Measurements from ENCODE around the gene THOP1. TPM values are rescaled to one million over a fixed set of nuclear protein-coding genes. Genes with fewer than 3 reads are reported as not detected.
"Not testable (repeated sequence)": the region's sequence is repeated elsewhere in the genome, so short reads cannot be mapped to it uniquely, and the experiment has no call there.

THOP1 gene
- total RNA-seq, 4 donors from 2014 or later, result 29.7 to 79.0 (median 58.9) TPM

GRCh38 chr19:2790557-2791271, 5.4 kb downstream of the THOP1 start:
- peak overlapping the region in 2 of 3 donors; percentile 64 to 72 for H3K27ac ChIP-seq
- 93 to 96% methylated on average over 31 to 32 of the region's 32 CpGs for WGBS, 2 donors
- peaks cover 0 to 8% of the 10 kb centered on the region in 2 donors for H3K36me3 ChIP-seq

GRCh38 chr19:2791440-2791839, 6.1 kb downstream of the THOP1 start:
- no peak overlapping the region for H3K4me3 ChIP-seq (replicated peaks in 1 of 3)
- H3K36me3 ChIP-seq, result peaks cover 0 to 8% of the 10 kb centered on the region in 2 donors
- H3K9me3 ChIP-seq, result no peaks in the 10 kb centered on the region
- peaks cover 14 to 31% of the 10 kb centered on the region in 2 donors for H3K4me1 ChIP-seq
- 88 to 93% methylated on average over 16 of the region's 16 CpGs for WGBS, 2 donors
- H3K27me3 ChIP-seq, result no peaks in the 10 kb centered on the region
- H3K27ac ChIP-seq, result peak overlapping the region; percentile 55 to 72 (median 64)
- no peak for DNase-seq
- intact Hi-C loops (cut with DNase I), result no loop called here
- TF ChIP-seq POLR2A (IDR thresholded peaks at IDR 0.05) (no peak), CTCF (IDR thresholded peaks at IDR 0.05) (no peak)

More at GRCh38 chr19:2790557-2791271, 5.4 kb downstream of the THOP1 start:
- no peak for TF ChIP-seq POLR2A (IDR thresholded peaks at IDR 0.05)
- Histone ChIP-seq H3K4me3 (replicated peaks in 1 of 3) (no peak overlapping the region), H3K4me1 (peaks cover 21 to 38% of the 10 kb centered on the region in 2 donors), H3K27me3 (no peaks in the 10 kb centered on the region), H3K9me3 (no peaks in the 10 kb centered on the region)
- DNase-seq, result no peak
- intact Hi-C loops (cut with DNase I), result no loop called here

GRCh38 chr19:2791876-2792275, 6.6 kb downstream of the THOP1 start:
- Histone ChIP-seq H3K27ac (peak overlapping the region; percentile 55 to 72 (median 64)), H3K4me1 (peaks cover 13 to 31% of the 10 kb centered on the region in 2 donors), H3K9me3 (no peaks in the 10 kb centered on the region), H3K36me3 (peaks cover 0 to 8% of the 10 kb centered on the region in 2 donors), H3K4me3 (replicated peaks in 1 of 3) (no peak overlapping the region), H3K27me3 (no peaks in the 10 kb centered on the region)
- intact Hi-C loops (cut with DNase I), result no loop called here
- 54 to 66% methylated on average over 16 of the region's 16 CpGs for WGBS, 2 donors
- peak; percentile 86 to 95 for DNase-seq
- no peak for TF ChIP-seq CTCF (IDR thresholded peaks at IDR 0.05)
- no peak for TF ChIP-seq POLR2A (IDR thresholded peaks at IDR 0.05)

- 87 to 91% methylated on average over 10 of the region's 10 CpGs for WGBS, 2 donors
- H3K27me3 ChIP-seq; DNase-seq; intact Hi-C loops (cut with DNase I); H3K4me3 ChIP-seq (replicated peaks in 1 of 3); H3K9me3 ChIP-seq: not testable (repeated sequence)
- peak overlapping the region; percentile 51 to 72 (median 64) for H3K27ac ChIP-seq
- peaks cover 0 to 12% of the 10 kb centered on the region in 2 donors for H3K36me3 ChIP-seq
- H3K4me1 ChIP-seq, result peaks cover 13 to 31% of the 10 kb centered on the region in 2 donors
These were observed 7.4 kb downstream of the THOP1 start for GRCh38 chr19:2792666-2793065.

- peak overlapping the region in 2 of 3 donors; percentile 46 to 64 for H3K27ac ChIP-seq
- DNase-seq, result peak in 1 of 2 donors; percentile 46
- TF ChIP-seq CTCF (IDR thresholded peaks at IDR 0.05) (no peak), POLR2A (IDR thresholded peaks at IDR 0.05) (no peak)
- H3K4me1 ChIP-seq, result peaks cover 13 to 31% of the 10 kb centered on the region in 2 donors
- peaks cover 0 to 15% of the 10 kb centered on the region in 2 donors for H3K36me3 ChIP-seq
- no peak overlapping the region for H3K4me3 ChIP-seq (replicated peaks in 1 of 3)
- H3K27me3 ChIP-seq, result no peaks in the 10 kb centered on the region
- intact Hi-C loops (cut with DNase I), result no loop called here
- H3K9me3 ChIP-seq, result no peaks in the 10 kb centered on the region
- WGBS, 2 donors, result 66 to 83% methylated on average over 7 of the region's 7 CpGs
These were observed 7.8 kb downstream of the THOP1 start for GRCh38 chr19:2793126-2793525.

GRCh38 chr19:2793577-2793976, 8.3 kb downstream of the THOP1 start:
- DNase-seq, result no peak
- peaks cover 13 to 31% of the 10 kb centered on the region in 2 donors for H3K4me1 ChIP-seq
- H3K9me3 ChIP-seq, result no peaks in the 10 kb centered on the region
- H3K36me3 ChIP-seq, result peaks cover 0 to 15% of the 10 kb centered on the region in 2 donors
- H3K4me3 ChIP-seq (replicated peaks in 1 of 3), result no peak overlapping the region
- H3K27me3 ChIP-seq, result no peaks in the 10 kb centered on the region
- H3K27ac ChIP-seq, result peak overlapping the region in 2 of 3 donors; percentile 46 to 64
- WGBS, 2 donors, result 93 to 94% methylated on average over 12 of the region's 12 CpGs
- no peak for TF ChIP-seq CTCF (IDR thresholded peaks at IDR 0.05)
- TF ChIP-seq POLR2A (IDR thresholded peaks at IDR 0.05), result no peak
- intact Hi-C loops (cut with DNase I), result no loop called here

Data from thyroid gland (tissue), 4 donors.